CMK (cell line): ENCODE measurements around the gene COX14.
A peak's percentile ranks its signal among the peaks of the same experiment; 100 is the strongest.

Experiments
- DNase-seq: peaks from one replicate; pipeline ENCODE4 v3.0.0-alpha.2; 2010; ENCODE audit warnings: low read depth

Gene COX14

GRCh38 chr12:50156641-50157040 is 44.6 kb downstream of the COX14 start:
- no peak for DNase-seq

- no peak for DNase-seq
Measured at GRCh38 chr12:50157259-50157658, 45.2 kb downstream of the COX14 start.

- no peak for DNase-seq
Measured at GRCh38 chr12:50160643-50161042, 48.6 kb downstream of the COX14 start.

GRCh38 chr12:50162230-50162629 is 50.2 kb downstream of the COX14 start:
- no peak for DNase-seq

- no peak for DNase-seq
Measured at GRCh38 chr12:50164963-50165362, 52.9 kb downstream of the COX14 start.

- DNase-seq: peak; percentile 60
Measured at GRCh38 chr12:50166799-50167048, 54.7 kb downstream of the COX14 start.

GRCh38 chr12:50167049-50167828 is 55.2 kb downstream of the COX14 start, which contains the start of gene CERS5:
Gene CERS5, minus strand, starts transcription at chr12:50167369. Its CDS starts 72 bp downstream, at chr12:50167297.
- peak; percentile 94 for DNase-seq
